HepG2 (cell line): ENCODE data around the gene VGF. TPM values are rescaled to one million over a fixed set of nuclear protein-coding genes. Genes with fewer than 3 reads are reported as not detected.
A peak's percentile ranks its signal among the peaks of the same experiment; 100 is the strongest.

Experiments used
- HNF4A ChIP-seq: sonication (generic); formaldehyde crosslinking; IDR thresholded peaks from 2 replicates; pipeline ENCODE4 v1.4.0; 2020; ENCODE audit warnings: missing genetic modification reagents
- HNRNPK ChIP-seq: fragments of 200-400 bp; formaldehyde crosslinking; IDR thresholded peaks from 2 replicates; pipeline ENCODE4 v1.6.1; 2018; ENCODE audit warnings: low read length, low read depth, moderate library complexity, mild to moderate bottlenecking; ENCODE audit not compliant: poor library complexity, severe bottlenecking
- KDM2A ChIP-seq: sonication (generic); formaldehyde crosslinking; IDR thresholded peaks from 2 replicates; pipeline ENCODE4 v1.4.0; 2020; ENCODE audit warnings: low read depth, missing genetic modification reagents, borderline replicate concordance
- MXD1 ChIP-seq: sonication (generic); formaldehyde crosslinking; IDR thresholded peaks from 2 replicates; pipeline ENCODE4 v1.4.0; 2020; ENCODE audit warnings: mild to moderate bottlenecking, missing genetic modification reagents
- MYC ChIP-seq: sonication (generic); formaldehyde crosslinking; IDR thresholded peaks from 2 replicates; pipeline ENCODE4 v1.9.0; 2021; ENCODE audit warnings: missing genetic modification reagents, borderline replicate concordance
- PCBP1 ChIP-seq: fragments of 200-400 bp; formaldehyde crosslinking; IDR thresholded peaks from 2 replicates; pipeline ENCODE4 v1.6.1; 2017; ENCODE audit warnings: mild to moderate bottlenecking, low read depth, low read length, borderline replicate concordance
- ZNF263 ChIP-seq: sonication (generic); formaldehyde crosslinking; IDR thresholded peaks from 2 replicates; pipeline ENCODE4 v1.4.0; 2020; ENCODE audit warnings: missing genetic modification reagents
- ZNF776 ChIP-seq: sonication (generic); formaldehyde crosslinking; IDR thresholded peaks from 2 replicates; pipeline ENCODE4 v1.4.0; 2020; ENCODE audit warnings: mild to moderate bottlenecking, missing genetic modification reagents
- polyA plus RNA-seq, 8 experiments: library from polyadenylated mRNA; depleted of rRNA in 3 of 8; stranded (reverse) in 7 of 8; unstranded in 1 of 8; fragments of >200 nt; fragmentation: Illumina TruSeq in 4 of 8; extraction: Trizol in 4 of 8; gene quantifications; 2 replicates each; pipeline versions ENCODE4 v1.2.1 to v1.2.3, GENCODE V29; 2011 to 2016; ENCODE audit warnings: low read depth in 4 of 8, missing spikeins in 1 of 8, mixed read lengths in 1 of 8; ENCODE audit not compliant: insufficient read depth in 1 of 8
- total RNA-seq, 5 experiments: library from RNA; depleted of rRNA; stranded (reverse); fragments of >200 nt; fragmentation: Illumina TruSeq; extraction: Trizol; gene quantifications; 2 replicates each; pipeline ENCODE4 v1.2.3, GENCODE V29; 2016; ENCODE audit warnings: low read depth in 1 of 5
- TF ChIP-seq, protein P1 (sequence below): IDR thresholded peaks from 2 replicates; pipeline ENCODE4 v1.6.1; 2016
- TF ChIP-seq, protein P2 (sequence below): sonication (generic); formaldehyde crosslinking; conservative IDR thresholded peaks from 2 replicates; pipeline ENCODE4 v1.5.0; 2020; ENCODE audit warnings: missing genetic modification reagents

The VGF gene
- total and polyA plus RNA-seq, 2 of the 13 experiments (the other 11 are each of a cell fraction or from before 2014, with no cell fraction given): 0.12 to 0.46 TPM

GRCh38 chr7:101163279-101164070 is 1.9 kb downstream of the VGF start (continued):
- TF ChIP-seq, protein P1, sequence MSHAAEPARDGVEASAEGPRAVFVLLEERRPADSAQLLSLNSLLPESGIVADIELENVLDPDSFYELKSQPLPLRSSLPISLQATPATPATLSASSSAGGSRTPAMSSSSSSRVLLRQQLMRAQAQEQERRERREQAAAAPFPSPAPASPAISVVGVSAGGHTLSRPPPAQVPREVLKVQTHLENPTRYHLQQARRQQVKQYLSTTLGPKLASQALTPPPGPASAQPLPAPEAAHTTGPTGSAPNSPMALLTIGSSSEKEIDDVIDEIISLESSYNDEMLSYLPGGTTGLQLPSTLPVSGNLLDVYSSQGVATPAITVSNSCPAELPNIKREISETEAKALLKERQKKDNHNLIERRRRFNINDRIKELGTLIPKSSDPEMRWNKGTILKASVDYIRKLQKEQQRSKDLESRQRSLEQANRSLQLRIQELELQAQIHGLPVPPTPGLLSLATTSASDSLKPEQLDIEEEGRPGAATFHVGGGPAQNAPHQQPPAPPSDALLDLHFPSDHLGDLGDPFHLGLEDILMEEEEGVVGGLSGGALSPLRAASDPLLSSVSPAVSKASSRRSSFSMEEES (CRISPR knock-in tag): no peak
- TF ChIP-seq HNF4A (CRISPR knock-in tag): no peak
- TF ChIP-seq KDM2A (CRISPR knock-in tag): peak; percentile 38; the same call in 1 of the 2 replicates
- TF ChIP-seq ZNF263 (CRISPR knock-in tag): peak; percentile 65
- TF ChIP-seq ZNF776 (CRISPR knock-in tag): no peak
- TF ChIP-seq MYC: 0 out of 2 replicates have a peak, but pooled peaks have one; percentile 2
- TF ChIP-seq, protein P2, sequence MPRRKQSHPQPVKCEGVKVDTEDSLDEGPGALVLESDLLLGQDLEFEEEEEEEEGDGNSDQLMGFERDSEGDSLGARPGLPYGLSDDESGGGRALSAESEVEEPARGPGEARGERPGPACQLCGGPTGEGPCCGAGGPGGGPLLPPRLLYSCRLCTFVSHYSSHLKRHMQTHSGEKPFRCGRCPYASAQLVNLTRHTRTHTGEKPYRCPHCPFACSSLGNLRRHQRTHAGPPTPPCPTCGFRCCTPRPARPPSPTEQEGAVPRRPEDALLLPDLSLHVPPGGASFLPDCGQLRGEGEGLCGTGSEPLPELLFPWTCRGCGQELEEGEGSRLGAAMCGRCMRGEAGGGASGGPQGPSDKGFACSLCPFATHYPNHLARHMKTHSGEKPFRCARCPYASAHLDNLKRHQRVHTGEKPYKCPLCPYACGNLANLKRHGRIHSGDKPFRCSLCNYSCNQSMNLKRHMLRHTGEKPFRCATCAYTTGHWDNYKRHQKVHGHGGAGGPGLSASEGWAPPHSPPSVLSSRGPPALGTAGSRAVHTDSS (CRISPR knock-in tag): no peak
- peak; percentile 8 for TF ChIP-seq HNRNPK
- TF ChIP-seq PCBP1: 0 out of 2 replicates have a peak, but pooled peaks have one; percentile 47
- TF ChIP-seq MXD1 (CRISPR knock-in tag): no peak
